Lung (tissue), 12 donors: ENCODE data around the gene AP3S1. TPM values are rescaled to one million over a fixed set of nuclear protein-coding genes. Genes with fewer than 3 reads are reported as not detected.
"Not testable (repeated sequence)": the region's sequence is repeated elsewhere in the genome, so short reads cannot be mapped to it uniquely, and the experiment has no call there.

Experiments
- ATAC-seq: fragments of 200-7000 bp; cut with Tn5 transposase; one replicate; pipeline ENCODE4 v1.9.1; 2020; ENCODE audit warnings: moderate number of reproducible peaks; ENCODE audit not compliant: insufficient read depth, low FRiP score
- DNase-seq, 3 donors: peaks; one replicate each; pipeline ENCODE4 v3.0.0-alpha.2; 2013 to 2017
- H3K27ac ChIP-seq, 2 donors: one replicate each; pipeline ENCODE4 v1.5.1; 2013; ENCODE audit warnings: mild to moderate bottlenecking in 2 of 2, moderate library complexity in 2 of 2, control low read depth in 1 of 2, inconsistent platforms in 1 of 2, low read depth in 1 of 2, low read length in 1 of 2
- H3K27me3 ChIP-seq, 3 donors: one replicate each; pipeline ENCODE4 v1.5.1; 2013; ENCODE audit warnings: low read length in 2 of 3; ENCODE audit not compliant: control insufficient read depth in 3 of 3, insufficient read depth in 3 of 3
- H3K36me3 ChIP-seq, 4 donors: one replicate each; pipeline ENCODE4 v1.5.1; 2013; ENCODE audit warnings: low read length in 4 of 4, mild to moderate bottlenecking in 1 of 4, moderate library complexity in 1 of 4; ENCODE audit not compliant: control insufficient read depth in 4 of 4, insufficient read depth in 4 of 4
- H3K4me1 ChIP-seq, 5 donors: one replicate each; pipeline ENCODE4 v1.5.1; 2013; ENCODE audit warnings: low read length in 5 of 5, mild to moderate bottlenecking in 2 of 5, moderate library complexity in 1 of 5; ENCODE audit not compliant: control insufficient read depth in 5 of 5, insufficient read depth in 5 of 5
- H3K4me3 ChIP-seq: one replicate; pipeline ENCODE4 v1.5.1; 2013; ENCODE audit warnings: mild to moderate bottlenecking, control low read depth, moderate library complexity
- H3K9ac ChIP-seq, 2 donors: one replicate each; pipeline ENCODE4 v1.5.1; 2013; ENCODE audit warnings: low read length in 2 of 2, control low read depth in 1 of 2; ENCODE audit not compliant: insufficient read depth in 1 of 2
- H3K9me3 ChIP-seq, 4 donors: one replicate each; pipeline ENCODE4 v1.5.1; 2013; ENCODE audit warnings: low read length in 3 of 4, mild to moderate bottlenecking in 1 of 4, moderate library complexity in 1 of 4; ENCODE audit not compliant: control insufficient read depth in 4 of 4, insufficient read depth in 3 of 4
- CTCF ChIP-seq: IDR thresholded peaks from 2 replicates; pipeline ENCODE4 v1.5.1; 2012; ENCODE audit warnings: mild to moderate bottlenecking; ENCODE audit errors: control extremely low read depth, extremely low read depth
- WGBS, 2 donors: extraction: QIAGEN DNeasy Blood & Tissue Kit; methylation state at CpG; one replicate each; pipeline ENCODE4 v1.1.7; 2013; 5-methylcytosine and 5-hydroxymethylcytosine counted together
- polyA plus RNA-seq, 2 donors: library from polyadenylated mRNA; stranded (reverse); fragments of 200-250 nt; gene quantifications; one replicate each; pipeline ENCODE4 v1.2.1, GENCODE V29; 2013
- total RNA-seq, 2 donors: library from RNA; depleted of rRNA in 1 of 2; stranded (reverse); fragments of >200 nt in 1 of 2; gene quantifications; one replicate each; pipeline ENCODE4 v1.2.1, GENCODE V29; 2014 to 2021
- donor health status: control.
- donor health status: control.
- donor health status: Bipolar disorder and iron deficiency.
- donor health status: healthy.
- donor health status: DM: yes; HTN: yes; CAD: no.

The AP3S1 gene
- total and polyA plus RNA-seq, 4 donors: 45.8 to 90.4 (median 54.7) TPM

- ATAC-seq: not testable (repeated sequence)
These were observed 88.4 kb downstream of the AP3S1 start for GRCh38 chr5:115930171-115930570.

GRCh38 chr5:115930630-115931337, 89.0 kb downstream of the AP3S1 start:
- H3K36me3 ChIP-seq: no peaks in the 10 kb centered on the region
- DNase-seq (no peak), ATAC-seq (no peak)
- H3K27me3 ChIP-seq: no peaks in the 10 kb centered on the region
- H3K9ac ChIP-seq: no peak overlapping the region
- TF ChIP-seq CTCF: no peak
- peaks cover 0 to 2% (median 0%) of the 10 kb centered on the region in 4 donors for H3K9me3 ChIP-seq
- H3K4me3 ChIP-seq: no peak overlapping the region
- no peak overlapping the region for H3K27ac ChIP-seq
- H3K4me1 ChIP-seq: no peaks in the 10 kb centered on the region
- 94 to 96% methylated on average over 4 of the region's 4 CpGs for WGBS, 2 donors

More at GRCh38 chr5:115930171-115930570, 88.4 kb downstream of the AP3S1 start:
- not testable (repeated sequence) for H3K36me3 ChIP-seq, H3K27me3 ChIP-seq, H3K9ac ChIP-seq, H3K27ac ChIP-seq, H3K4me3 ChIP-seq, H3K4me1 ChIP-seq, DNase-seq, H3K9me3 ChIP-seq
- WGBS, 2 donors: 93 to 97% methylated on average over 17 of the region's 17 CpGs

- Histone ChIP-seq H3K27me3 (no peaks in the 10 kb centered on the region), H3K4me3 (no peak overlapping the region), H3K27ac (no peak overlapping the region), H3K9me3 (peaks cover 0 to 2% (median 0%) of the 10 kb centered on the region in 4 donors), H3K36me3 (no peaks in the 10 kb centered on the region), H3K9ac (no peak overlapping the region), H3K4me1 (no peaks in the 10 kb centered on the region)
- DNase-seq (no peak), ATAC-seq (no peak)
- 96 to 97% methylated on average over 6 of the region's 6 CpGs for WGBS, 2 donors
- no peak for TF ChIP-seq CTCF
These were observed 91.3 kb downstream of the AP3S1 start for GRCh38 chr5:115932991-115933390.

GRCh38 chr5:115934388-115934974, 92.7 kb downstream of the AP3S1 start:
- Histone ChIP-seq H3K36me3 (no peaks in the 10 kb centered on the region), H3K4me3 (no peak overlapping the region), H3K9ac (no peak overlapping the region), H3K27me3 (no peaks in the 10 kb centered on the region), H3K4me1 (no peaks in the 10 kb centered on the region), H3K9me3 (peaks cover 0 to 2% (median 0%) of the 10 kb centered on the region in 4 donors), H3K27ac (no peak overlapping the region)
- DNase-seq (no peak), ATAC-seq (no peak)
- WGBS, 2 donors: 93 to 96% methylated on average over 10 of the region's 10 CpGs
- TF ChIP-seq CTCF: no peak
